Fibroblast of skin of scalp (primary cell): ENCODE results near the gene ASXL1. TPM values are rescaled to one million over a fixed set of nuclear protein-coding genes. Genes with fewer than 3 reads are reported as not detected.
"Not testable (repeated sequence)": the region's sequence is repeated elsewhere in the genome, so short reads cannot be mapped to it uniquely, and the experiment has no call there.

ENCODE experiments used
- DNase-seq: peaks from one replicate; pipeline ENCODE4 v3.0.0-alpha.2; 2013
- polyA plus RNA-seq, 2 experiments: library from polyadenylated mRNA; unstranded; fragments of 120-200 nt; gene quantifications; one replicate each; pipeline ENCODE4 v1.2.1, GENCODE V29; 2013; ENCODE audit not compliant: insufficient read length in 2 of 2

ASXL1 gene
- polyA plus RNA-seq (2013, experiment 1 of 2; ENCODE audit: insufficient read length), result 37.1 TPM
- 39.2 TPM for polyA plus RNA-seq (2013, experiment 2 of 2; ENCODE audit: insufficient read length)

GRCh38 chr20:32357869-32358631 lies at the start of gene ASXL1:
ASXL1 (plus strand) TSS chr20:32358331; CDS start chr20:32358776, 445 bp downstream.
- peak; percentile 99 for DNase-seq

GRCh38 chr20:32312718-32313424 lies 45.3 kb upstream of the ASXL1 start:
- DNase-seq, result no peak

- no peak for DNase-seq
Measured at GRCh38 chr20:32314768-32315167, 43.4 kb upstream of the ASXL1 start.

- DNase-seq, result no peak
Measured at GRCh38 chr20:32315399-32315798, 42.7 kb upstream of the ASXL1 start.

- DNase-seq, result no peak
Measured at GRCh38 chr20:32315891-32316290, 42.2 kb upstream of the ASXL1 start.

- no peak for DNase-seq
Measured at GRCh38 chr20:32316667-32317066, 41.5 kb upstream of the ASXL1 start.

GRCh38 chr20:32319100-32319499 lies 39.0 kb upstream of the ASXL1 start:
- DNase-seq, result no peak

- no peak for DNase-seq
Measured at GRCh38 chr20:32320305-32320704, 37.8 kb upstream of the ASXL1 start.

- DNase-seq, result no peak
Measured at GRCh38 chr20:32321390-32321789, 36.7 kb upstream of the ASXL1 start.

GRCh38 chr20:32322260-32322659 lies 35.9 kb upstream of the ASXL1 start:
- not testable (repeated sequence) for DNase-seq

- not testable (repeated sequence) for DNase-seq
Measured at GRCh38 chr20:32323761-32324160, 34.4 kb upstream of the ASXL1 start.

GRCh38 chr20:32325706-32326503 lies 32.2 kb upstream of the ASXL1 start:
- DNase-seq, result peak; percentile 48

- DNase-seq, result no peak
Measured at GRCh38 chr20:32326504-32326845, 31.7 kb upstream of the ASXL1 start.

GRCh38 chr20:32327087-32327681 lies 30.9 kb upstream of the ASXL1 start:
- DNase-seq, result peak; percentile 49

- no peak for DNase-seq
Measured at GRCh38 chr20:32329817-32330554, 28.1 kb upstream of the ASXL1 start.

- no peak for DNase-seq
Measured at GRCh38 chr20:32330555-32330897, 27.6 kb upstream of the ASXL1 start.

- DNase-seq, result peak; percentile 40
Measured at GRCh38 chr20:32332614-32333013, 25.5 kb upstream of the ASXL1 start.

- no peak for DNase-seq
Measured at GRCh38 chr20:32333181-32333987, 24.7 kb upstream of the ASXL1 start.

GRCh38 chr20:32333988-32334885 lies 23.9 kb upstream of the ASXL1 start:
- no peak for DNase-seq

- DNase-seq, result peak; percentile 49
Measured at GRCh38 chr20:32336918-32337347, 21.2 kb upstream of the ASXL1 start.
